Right ventricle myocardium inferior (tissue), 1 donor: ENCODE data around the gene PMAIP1. TPM values are rescaled to one million over a fixed set of nuclear protein-coding genes. Genes with fewer than 3 reads are reported as not detected.

Source experiments
- ATAC-seq: fragments of 200-7000 bp; cut with Tn5 transposase; one replicate; pipeline ENCODE4 v1.9.1; 2020; ENCODE audit warnings: mild to moderate bottlenecking, moderate library complexity
- DNase-seq: peaks from one replicate; pipeline ENCODE4 v3.0.0; 2021; ENCODE audit errors: missing footprints
- intact Hi-C: fragments of 100-400 bp; cut with DNase I; formaldehyde crosslinking; loops from one replicate; pipeline ENCODE4 v1.11.0; 2022
- total RNA-seq: library from RNA; stranded (reverse); fragmentation: NEBNext Ultra II Directional; extraction: Animal tissue kit (Norgen Biotek cat#: 25700); gene quantifications from one replicate; pipeline ENCODE4 v1.2.1, GENCODE V29; 2021
- donor health status: DM: no; HTN: yes; CAD: no; lungs with severe emphysema.

PMAIP1 gene
- total RNA-seq, 1 donor from 2014 or later: 0.49 TPM

DNA sequence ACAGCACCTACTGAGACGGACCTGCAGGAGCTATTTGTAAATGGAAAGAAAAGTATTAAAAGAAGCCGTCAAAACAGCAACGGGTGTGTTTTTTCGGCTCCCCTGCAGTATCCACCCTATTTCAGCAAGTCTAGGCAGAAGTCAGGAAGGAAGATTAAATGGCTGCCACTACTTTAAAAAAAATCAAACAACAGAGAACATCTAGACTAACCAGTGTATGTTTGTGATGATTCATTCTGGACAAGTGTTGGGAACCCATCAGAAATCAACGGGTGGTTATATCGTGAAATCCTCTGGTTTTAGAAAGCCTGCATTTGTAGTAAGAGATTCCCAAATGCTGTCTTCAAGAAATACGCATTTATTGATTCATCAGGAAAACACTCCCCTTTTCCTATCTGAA, 9.0 kb downstream of the PMAIP1 start:
- intact Hi-C loops: no loop called here
- no peak for ATAC-seq

DNA sequence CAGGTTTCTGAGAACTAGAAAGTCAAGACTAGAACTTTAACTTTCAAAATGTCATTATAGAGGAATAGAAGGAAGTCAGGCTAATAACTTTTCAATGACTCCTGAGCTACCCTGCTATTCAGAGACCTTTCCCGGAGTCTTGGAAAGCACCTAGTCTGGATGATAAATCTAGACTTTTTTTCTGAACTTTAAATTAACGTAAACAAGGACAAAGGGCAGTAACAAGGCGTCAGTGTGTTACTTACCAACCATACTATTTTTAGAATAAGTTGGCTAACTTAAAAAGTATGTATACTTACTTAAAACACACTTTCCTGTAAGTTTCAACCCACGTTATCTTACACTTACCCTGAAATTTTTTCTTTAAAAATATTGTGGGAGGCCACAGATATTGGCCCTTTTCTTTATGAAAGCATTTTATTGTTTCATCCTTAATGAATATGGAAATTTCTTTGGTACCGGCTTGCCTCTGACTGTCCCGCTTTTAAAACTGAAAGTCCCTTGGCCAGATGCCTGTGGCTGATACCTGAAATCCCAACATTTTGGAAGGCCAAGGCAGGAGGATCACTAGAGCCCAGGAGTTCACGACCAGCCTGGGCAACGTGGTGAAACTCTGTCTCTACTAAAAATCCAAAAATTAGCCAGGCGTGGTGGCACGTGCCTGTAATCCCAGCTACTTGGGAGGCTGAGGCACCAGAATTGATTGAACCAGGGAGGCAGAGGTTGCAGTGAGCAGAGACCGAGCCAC, 9.7 kb downstream of the PMAIP1 start:
- DNase-seq (no peak), ATAC-seq (no peak)
- intact Hi-C loops: no loop called here

More for the DNA sequence above, 9.0 kb downstream of the PMAIP1 start:
- no peak for DNase-seq

DNA sequence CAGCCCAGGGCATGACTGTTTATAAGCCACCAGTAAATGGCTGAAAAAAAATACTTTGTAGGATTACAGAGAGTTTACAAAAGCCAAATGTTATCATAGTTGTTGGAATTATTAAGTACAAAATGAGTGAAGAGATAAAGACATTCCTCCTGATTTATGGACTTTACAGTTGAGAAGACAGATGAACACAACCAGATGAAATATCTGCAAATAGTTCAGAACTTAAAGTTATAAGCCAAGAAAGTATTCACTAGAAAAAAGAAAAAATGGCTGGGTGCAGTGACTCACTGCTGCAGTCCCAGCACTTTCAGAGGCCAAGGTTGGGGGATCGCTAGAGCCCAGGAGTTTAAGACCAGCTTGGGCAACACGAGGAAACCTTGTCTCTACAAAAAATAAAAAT, 11.2 kb downstream of the PMAIP1 start:
- no peak for DNase-seq
- intact Hi-C loops: no loop called here
- no peak for ATAC-seq

DNA sequence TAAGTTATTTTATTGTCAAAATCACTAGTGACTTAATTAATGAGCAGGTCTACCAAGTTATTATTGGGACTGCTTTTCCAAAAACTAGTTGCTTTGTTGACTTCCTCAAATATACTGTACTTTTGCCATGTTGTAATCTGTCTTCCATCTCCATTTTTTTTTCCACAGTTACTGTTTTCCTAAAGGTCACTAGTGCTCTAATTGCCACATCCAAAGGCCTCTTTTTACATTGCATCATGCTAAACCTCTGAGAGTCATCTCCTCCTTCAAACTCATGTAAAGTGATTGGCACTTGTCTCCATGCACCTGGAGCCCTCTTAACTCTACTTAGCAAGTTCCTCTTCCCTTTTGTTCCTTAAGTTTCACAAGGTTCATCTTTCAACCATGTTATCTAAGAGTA, 11.8 kb downstream of the PMAIP1 start:
- intact Hi-C loops: no loop called here
- DNase-seq: no peak
- no peak for ATAC-seq

DNA sequence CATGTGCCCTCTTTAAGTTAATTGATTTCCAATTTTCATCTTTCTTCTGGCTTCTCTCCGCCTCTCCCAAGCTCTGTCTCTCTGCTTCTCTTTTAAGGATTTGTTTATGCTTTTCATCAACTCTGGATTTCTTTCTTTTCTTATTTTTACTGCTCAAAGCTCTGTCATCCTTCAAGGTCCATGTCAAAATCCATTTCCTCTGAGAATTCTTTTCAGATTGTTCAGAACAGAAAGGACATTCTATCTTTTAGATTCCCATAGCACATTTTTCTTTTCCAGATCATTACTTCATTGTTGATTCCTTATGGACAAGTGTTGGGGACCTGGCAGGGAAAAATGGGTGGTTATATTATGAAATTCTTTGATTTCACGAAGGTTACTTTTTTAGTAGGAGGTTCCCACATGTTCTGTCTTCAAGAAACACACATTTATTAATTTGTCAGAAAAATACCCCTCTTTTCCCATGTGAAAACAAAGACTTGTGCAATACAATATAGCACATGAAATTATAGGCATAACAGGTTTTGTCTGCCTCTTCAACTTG, 12.3 kb downstream of the PMAIP1 start:
- intact Hi-C loops: no loop called here
- DNase-seq (no peak), ATAC-seq (no peak)

DNA sequence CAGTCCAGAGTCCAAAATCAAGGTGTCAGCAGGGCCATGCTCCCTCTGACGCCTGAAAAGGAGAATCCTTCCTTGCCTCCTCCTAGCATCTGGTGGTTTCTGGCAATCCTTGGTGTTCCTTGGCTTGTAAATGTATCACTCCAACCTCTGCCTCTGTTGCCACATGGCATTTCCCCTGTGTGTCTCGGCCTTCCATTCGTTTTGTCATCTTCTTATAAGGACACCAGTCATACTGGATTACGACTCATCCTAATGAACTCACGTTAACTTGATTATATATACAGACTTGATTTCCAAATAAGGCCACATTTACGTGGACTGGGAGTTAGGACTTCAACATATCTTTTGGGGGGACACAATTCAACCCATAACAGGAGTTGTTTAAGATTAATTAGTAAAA, 15.8 kb downstream of the PMAIP1 start:
- DNase-seq (no peak), ATAC-seq (no peak)
- intact Hi-C loops: no loop called here

DNA sequence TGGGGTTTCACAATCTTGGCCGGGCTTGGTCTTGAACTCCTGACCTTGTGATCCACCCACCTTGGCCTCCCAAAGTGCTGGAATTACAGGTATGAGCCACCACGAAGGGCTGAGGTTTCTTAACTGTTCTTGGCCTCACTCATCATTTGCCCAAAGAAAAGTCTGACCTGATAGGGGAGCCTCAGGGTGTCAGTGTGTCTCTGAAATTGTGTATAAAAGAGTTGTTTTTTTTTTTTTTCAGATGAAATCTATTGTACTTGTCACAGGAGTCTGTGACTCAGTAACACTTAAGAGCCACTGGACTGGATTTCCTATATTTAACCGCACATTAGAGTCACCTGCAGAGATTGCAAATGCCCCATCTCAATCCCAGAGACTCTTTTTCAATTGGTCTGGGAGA, 16.9 kb downstream of the PMAIP1 start:
- ATAC-seq (no peak), DNase-seq (no peak)
- intact Hi-C loops: no loop called here

DNA sequence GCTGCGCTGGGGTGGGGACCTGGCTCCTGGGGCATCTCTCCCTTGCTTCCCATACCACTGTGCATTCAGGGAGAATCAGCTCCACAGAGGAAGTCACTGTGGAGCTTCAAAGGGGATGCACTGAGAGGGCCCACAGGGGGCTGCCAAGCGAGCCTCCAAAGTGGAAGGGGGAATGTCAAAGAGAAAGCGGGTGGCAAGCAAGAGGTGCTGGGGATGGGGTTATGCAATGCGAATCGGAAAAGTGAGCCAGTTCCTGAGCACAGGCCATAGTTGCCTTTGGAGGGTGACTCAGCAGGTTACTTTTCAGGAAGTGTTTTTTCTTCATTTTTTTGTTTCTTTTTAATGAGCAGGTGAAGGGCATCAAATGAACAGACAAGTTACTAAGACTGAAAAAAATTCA, 17.6 kb downstream of the PMAIP1 start:
- no peak for DNase-seq
- no peak for ATAC-seq
- intact Hi-C loops: no loop called here

DNA sequence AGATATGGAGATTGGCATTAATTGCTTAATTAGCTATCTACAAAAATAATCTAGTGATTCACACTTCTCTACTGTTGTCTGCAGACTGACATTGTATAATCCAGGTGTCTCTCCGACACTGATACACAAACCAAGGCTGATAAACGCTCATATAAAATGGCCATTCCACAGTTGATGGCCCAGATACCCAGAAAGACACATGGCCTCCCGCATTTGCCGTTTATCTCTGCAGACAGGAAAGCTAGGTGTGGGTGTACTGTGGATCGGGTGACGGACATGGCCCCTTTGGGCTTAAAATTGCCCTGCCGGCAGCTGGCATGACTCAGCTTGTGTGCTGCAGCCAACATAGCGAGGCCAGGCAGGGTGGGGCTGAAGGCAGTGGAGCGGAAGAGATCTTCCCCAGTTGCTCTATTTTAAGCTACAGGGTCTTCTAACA, 18.5 kb downstream of the PMAIP1 start:
- ATAC-seq: peak; percentile 50
- intact Hi-C loops: no loop called here
- DNase-seq: peak; percentile 74

DNA sequence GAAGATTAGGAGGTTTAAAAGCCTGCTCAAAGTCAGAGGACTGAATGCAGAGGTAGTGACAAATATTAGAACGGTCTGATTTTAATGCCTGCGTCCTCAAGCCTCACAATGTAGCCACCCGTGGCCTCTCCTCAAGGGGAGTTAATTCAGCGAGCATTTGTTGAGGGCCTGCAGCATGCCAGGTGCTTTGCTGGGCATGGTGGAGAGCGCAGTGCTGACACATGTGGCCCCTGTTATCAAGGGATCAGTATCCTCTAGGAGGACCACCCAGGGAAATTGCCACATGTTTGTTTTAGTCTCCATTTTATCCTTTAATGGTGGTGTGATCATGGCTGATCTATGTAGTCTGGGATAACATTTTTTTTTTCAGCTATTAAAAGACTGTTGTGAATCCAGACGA, 19.2 kb downstream of the PMAIP1 start:
- intact Hi-C loops: no loop called here
- ATAC-seq: no peak
- no peak for DNase-seq

DNA sequence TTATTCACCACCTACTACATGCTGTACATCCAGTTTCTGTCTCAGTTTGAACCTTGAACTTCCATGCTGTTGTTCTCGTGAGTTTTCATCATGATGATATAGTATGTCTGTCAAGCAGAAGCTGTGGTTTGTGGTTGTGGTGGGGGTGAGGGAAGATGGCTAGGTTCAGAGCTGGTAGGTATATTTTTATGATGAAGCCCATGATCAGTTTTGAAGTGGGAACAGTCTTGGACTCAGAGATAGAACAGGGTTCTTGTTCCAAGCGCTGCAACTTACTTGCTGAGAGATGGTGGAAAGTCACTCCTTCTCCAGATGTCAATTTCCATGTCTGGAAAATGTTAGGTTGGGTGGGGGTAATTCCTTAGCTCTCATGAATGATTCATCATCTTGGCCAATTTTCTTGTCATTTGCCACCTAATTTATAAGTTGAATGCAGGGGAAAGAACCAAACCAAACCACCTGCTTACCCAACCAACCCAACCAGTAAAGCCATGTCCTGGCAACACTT, 21.6 kb downstream of the PMAIP1 start:
- DNase-seq (no peak), ATAC-seq (no peak)
- intact Hi-C loops: no loop called here

DNA sequence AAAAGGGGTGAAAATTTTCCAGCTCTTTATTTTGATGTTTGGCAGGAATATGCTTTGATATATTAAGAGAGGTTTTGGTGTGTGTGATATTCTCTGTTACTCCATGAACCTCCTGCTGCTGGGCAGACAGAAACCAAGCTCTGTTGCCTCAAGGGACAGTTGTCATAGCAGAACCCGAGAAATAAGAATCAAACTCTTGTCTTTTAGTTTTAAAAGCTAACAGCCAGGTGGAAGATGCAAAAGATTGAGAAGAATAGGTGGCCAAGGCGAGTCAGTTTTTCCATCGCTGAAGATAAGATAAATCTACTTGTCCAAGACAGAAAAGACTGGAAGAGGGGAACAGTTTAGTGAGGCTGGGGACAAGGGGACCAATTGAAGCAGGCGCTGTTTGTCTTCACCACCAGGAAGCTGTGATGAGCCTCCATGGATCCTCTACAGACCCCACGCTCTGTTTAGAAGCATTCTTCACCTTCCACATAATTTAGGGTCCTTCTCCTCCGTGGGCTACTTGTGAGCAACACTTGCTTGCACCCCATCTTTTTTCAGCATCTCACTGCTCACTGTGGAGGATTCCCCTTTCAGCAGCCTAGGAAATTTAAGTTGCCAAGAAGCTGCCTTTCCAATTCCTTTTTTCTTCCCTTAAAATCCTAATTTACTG, 23.9 kb downstream of the PMAIP1 start:
- no peak for ATAC-seq
- intact Hi-C loops: no loop called here
- DNase-seq: no peak

DNA sequence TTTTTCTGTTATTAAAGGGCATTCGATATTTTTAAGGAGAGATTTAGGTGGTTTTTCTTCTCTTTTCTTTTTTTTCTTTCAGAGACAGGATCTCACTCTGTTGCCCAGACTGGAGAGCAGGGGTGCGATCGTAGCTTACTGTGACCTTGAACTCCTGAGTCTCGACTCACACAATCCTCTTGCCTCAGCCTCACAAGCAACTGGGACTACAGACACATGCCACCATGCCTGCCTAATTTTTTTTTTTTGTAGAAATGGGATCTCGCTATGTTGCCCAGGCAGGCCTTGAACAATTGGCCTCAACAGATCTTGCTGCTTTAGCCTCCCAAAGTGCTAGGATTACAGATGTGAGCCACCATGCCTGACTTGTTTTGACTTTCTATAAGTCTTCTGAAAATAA, 26.3 kb downstream of the PMAIP1 start:
- DNase-seq: no peak
- no peak for ATAC-seq
- intact Hi-C loops: no loop called here

DNA sequence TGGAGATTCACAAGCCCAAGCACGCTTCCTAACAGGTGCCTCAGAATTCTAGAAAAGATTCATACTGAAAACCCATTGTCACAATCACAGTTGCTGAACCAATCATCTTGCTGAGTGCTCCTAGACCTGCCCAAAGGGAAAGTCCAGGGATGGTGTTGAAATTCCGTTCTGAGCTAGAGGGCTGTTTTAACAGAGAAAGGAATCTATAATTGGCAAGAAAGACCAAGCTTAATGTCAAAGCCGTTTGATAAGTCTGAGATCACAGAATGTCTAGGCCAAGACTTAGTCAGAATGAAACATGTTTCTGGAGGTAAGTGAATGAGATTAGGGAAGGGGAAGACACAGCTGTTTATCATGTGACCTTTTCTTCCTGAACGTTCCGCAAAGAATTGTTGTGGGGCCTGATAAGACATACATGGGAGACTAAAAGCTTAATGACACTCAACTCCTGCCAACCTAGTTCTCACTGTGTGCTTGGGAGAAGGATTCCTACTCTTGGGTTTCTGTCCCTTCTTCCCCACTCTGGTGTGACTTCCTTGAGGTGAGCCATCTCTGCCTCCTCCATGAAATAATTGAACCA, 27.5 kb downstream of the PMAIP1 start:
- intact Hi-C loops: no loop called here
- no peak for DNase-seq
- no peak for ATAC-seq

DNA sequence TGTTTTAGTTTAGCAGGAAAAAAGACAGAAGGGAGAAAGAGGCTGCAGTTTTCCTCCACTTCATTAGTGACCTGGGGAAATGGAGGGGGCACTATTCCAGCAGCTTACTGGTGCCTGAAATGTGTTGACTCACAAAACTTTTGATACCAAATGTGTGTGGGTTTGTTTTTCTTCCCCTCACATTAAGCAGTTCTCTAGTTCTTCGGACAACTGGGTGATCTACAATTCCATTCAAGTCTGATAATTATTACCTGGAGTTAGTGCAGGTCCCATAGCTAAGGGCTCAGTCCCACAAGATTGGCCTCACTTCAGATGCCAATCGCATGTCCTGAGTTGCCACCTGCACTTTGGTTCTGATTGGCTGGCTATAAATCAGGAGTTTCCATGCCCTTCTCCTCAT, 28.4 kb downstream of the PMAIP1 start:
- ATAC-seq: no peak
- no peak for DNase-seq
- intact Hi-C loops: no loop called here

DNA sequence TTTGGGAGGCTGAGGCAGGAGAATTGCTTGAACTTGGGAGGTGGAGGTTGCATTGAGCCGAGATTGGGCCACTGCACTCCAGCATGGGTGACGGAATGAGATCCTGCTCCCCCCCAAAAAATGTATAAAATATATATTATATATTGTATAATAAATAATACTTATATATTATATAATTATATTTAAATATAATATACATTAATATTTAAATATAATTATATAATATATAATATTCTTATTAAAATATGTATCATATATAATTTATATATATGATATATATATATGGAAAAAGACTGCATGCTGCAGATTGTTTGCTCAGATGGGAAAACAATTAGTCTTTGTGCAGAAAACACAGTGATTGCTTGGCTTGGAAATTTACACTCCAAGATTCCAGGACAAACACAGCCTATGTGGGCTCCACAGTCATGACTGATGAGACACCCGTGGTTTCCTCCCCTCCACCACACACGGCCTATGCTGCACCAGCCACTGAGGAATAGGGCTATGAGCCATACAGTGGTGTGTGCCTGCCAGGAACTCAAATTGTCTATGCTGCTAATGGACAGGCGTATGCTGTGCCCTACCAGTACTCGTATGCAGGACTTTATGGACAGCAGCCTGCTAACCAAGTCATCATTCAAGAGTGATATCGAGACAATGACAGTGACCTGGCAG, 30.0 kb downstream of the PMAIP1 start:
- intact Hi-C loops: no loop called here
- DNase-seq: no peak

DNA sequence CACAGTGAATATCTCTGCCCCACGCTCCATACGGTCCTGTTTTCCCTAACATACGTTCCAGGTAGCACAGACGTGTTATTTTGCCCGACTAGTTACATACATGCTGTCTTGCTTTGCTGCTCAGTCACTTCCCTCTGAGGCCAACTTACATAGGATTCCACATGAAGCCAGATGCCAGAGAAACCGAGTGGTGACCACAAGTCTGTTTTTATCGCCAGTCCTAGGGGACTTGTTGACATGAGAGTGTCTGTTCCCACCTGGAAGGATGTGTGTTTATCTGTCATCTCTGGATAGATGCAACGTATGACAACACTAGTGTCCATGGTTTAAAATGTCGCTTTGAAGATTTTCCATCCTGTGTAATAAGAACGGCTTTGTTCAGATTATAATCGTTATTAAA, 32.6 kb downstream of the PMAIP1 start:
- ATAC-seq (no peak), DNase-seq (no peak)
- intact Hi-C loops: no loop called here

More for the DNA sequence above, 30.0 kb downstream of the PMAIP1 start:
- ATAC-seq: no peak

DNA sequence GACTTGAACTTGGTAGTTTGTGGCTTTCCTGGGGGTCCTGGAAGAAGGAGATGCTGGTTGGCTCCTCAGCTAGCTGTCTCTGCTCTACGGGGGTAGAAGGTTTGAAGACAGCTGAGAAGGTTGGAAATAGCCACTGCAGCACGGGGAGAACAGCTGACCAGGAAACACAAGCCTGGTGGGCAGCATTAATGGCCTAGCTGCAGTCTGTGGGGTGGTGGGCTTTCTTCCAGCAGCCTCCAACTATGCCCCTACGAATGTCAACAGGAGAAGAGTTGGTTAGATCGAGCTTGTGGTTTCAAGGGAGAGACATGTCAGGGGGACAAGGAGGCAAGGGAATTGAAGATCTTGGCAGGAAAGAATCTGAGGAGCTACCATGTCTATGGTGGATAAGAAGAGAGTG, 38.9 kb downstream of the PMAIP1 start:
- no peak for DNase-seq
- intact Hi-C loops: no loop called here
- no peak for ATAC-seq

DNA sequence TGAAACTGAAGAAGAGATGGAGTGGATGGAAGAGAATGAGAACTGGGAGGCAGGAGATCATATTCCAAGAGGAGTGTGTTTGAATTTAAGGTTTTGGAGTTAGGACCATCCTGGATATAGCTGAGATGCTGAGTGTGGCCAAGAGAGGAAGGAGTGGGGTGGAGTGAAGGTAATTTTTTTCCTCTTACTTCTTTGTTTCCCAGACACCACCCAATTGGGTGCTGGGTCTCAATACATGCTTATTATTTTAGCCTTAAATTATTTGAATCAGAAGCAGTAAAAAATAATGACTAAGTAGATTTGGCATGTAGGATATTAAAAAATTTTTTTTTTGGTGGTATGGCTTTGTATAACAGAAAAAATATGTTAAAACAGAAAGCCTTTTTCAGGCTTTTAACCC, 39.3 kb downstream of the PMAIP1 start:
- intact Hi-C loops: no loop called here
- ATAC-seq (no peak), DNase-seq (no peak)
